GM21390 (cell line): ENCODE data around the gene TTC17.

ENCODE experiments used
- ATAC-seq: cut with Tn5 transposase; IDR thresholded peaks from one replicate; pipeline ENCODE4 v1.9.1; 2021; ENCODE audit not compliant: unreplicated experiment

The TTC17 gene

GRCh38 chr11:43518408-43519160, 159.9 kb downstream of the TTC17 start:
- ATAC-seq, result no peak

GRCh38 chr11:43521471-43521870, 162.8 kb downstream of the TTC17 start:
- ATAC-seq, result no peak

- ATAC-seq, result no peak
Measured at GRCh38 chr11:43523632-43524031, 164.9 kb downstream of the TTC17 start.

GRCh38 chr11:43532041-43532440, 173.3 kb downstream of the TTC17 start:
- ATAC-seq, result no peak

- no peak for ATAC-seq
Measured at GRCh38 chr11:43537833-43538615, 179.3 kb downstream of the TTC17 start.

GRCh38 chr11:43541993-43542392, 183.3 kb downstream of the TTC17 start:
- no peak for ATAC-seq

GRCh38 chr11:43542750-43543712, 184.3 kb downstream of the TTC17 start:
- ATAC-seq, result no peak
